Measurements from ENCODE around the gene LIMK1. TPM values are rescaled to one million over a fixed set of nuclear protein-coding genes. Genes with fewer than 3 reads are reported as not detected.

LIMK1 gene
- total RNA-seq, 2 experiments from 2014 or later: 7.8 to 8.2 TPM

Other genes with a start within 250 kb of the LIMK1 start
- gene METTL27, start 241.3 kb upstream of the LIMK1 start, total RNA-seq: 1 to 10 TPM; 1.6 to 2.1 TPM
- not detected for gene TMEM270, start 222.6 kb upstream of the LIMK1 start, total RNA-seq
- gene ELN, start 55.6 kb upstream of the LIMK1 start, total RNA-seq: not detected
- gene EIF4H, start 90.6 kb downstream of the LIMK1 start, total RNA-seq: 100 to 1,000 TPM; 311 to 316 TPM
- gene LAT2, start 126.2 kb downstream of the LIMK1 start, total RNA-seq: 1 to 10 TPM; 1.7 to 2.4 TPM
- 1 to 10 TPM; 8.5 to 9.6 TPM for gene RFC2, start 170.6 kb downstream of the LIMK1 start, total RNA-seq
- gene CLIP2, start 205.6 kb downstream of the LIMK1 start, total RNA-seq: 1 to 10 TPM; 2.4 to 2.7 TPM